ENCODE results near the gene MTHFR.

MTHFR gene

GRCh38 chr1:11788549-11789053, 17.2 kb downstream of the MTHFR start:
- peak overlapping the region in 1 of 2 experiments; percentile 70 for H3K18ac ChIP-seq (ENCODE audit: low read depth in 1 of 2, low read length in 2 of 2)
- H2BK120ac ChIP-seq (ENCODE audit: low read depth, low read length): no peak overlapping the region
- WGBS: 97% methylated on average over 14 of the region's 14 CpGs
- peak overlapping the region; percentile 43 for H4K91ac ChIP-seq (ENCODE audit: low read length)
- peak overlapping the region; percentile 48 to 79 for H2BK12ac ChIP-seq (ENCODE audit: low read length in 2 of 2)
- H2BK15ac ChIP-seq (ENCODE audit: low read depth, poor library complexity, severe bottlenecking): peak overlapping the region; percentile 60
- H2BK5ac ChIP-seq (ENCODE audit: low read depth, low read length, poor library complexity, severe bottlenecking): no peak overlapping the region
- peaks cover 43% of the 10 kb centered on the region for H3K4me1 ChIP-seq (ENCODE audit: control insufficient read depth, insufficient read depth, low read depth, low read length)
- H3K36me3 ChIP-seq (ENCODE audit: control insufficient read depth in 1 of 2, insufficient read depth in 2 of 2, low read depth in 1 of 2, low read length in 2 of 2): peaks cover 33 to 43% of the 10 kb centered on the region in 2 experiments
- no peak overlapping the region for H2AFZ ChIP-seq (ENCODE audit: low read depth, low read length)
- no peak overlapping the region for H3K4ac ChIP-seq (ENCODE audit: low read depth in 1 of 2, low read length in 2 of 2)
- no peak overlapping the region for H3K27ac ChIP-seq (ENCODE audit: low read length, poor library complexity, severe bottlenecking)
- H3K4me2 ChIP-seq (ENCODE audit: low read length, poor library complexity, severe bottlenecking): no peak overlapping the region
- no peak overlapping the region for H3K9ac ChIP-seq (ENCODE audit: low read length)
- peak overlapping the region; percentile 26 for H2AK5ac ChIP-seq (ENCODE audit: low read length, severe bottlenecking)
- H3K4me3 ChIP-seq (ENCODE audit: insufficient read depth in 1 of 2, low read depth in 1 of 2, low read length in 2 of 2): no peak overlapping the region
- H3K27me3 ChIP-seq (ENCODE audit: control insufficient read depth in 1 of 2, insufficient read depth in 1 of 2, low read length in 2 of 2): no peaks in the 10 kb centered on the region
- H4K8ac ChIP-seq (ENCODE audit: low read length): peak overlapping the region; percentile 7
- H3K79me1 ChIP-seq (replicated peaks; ENCODE audit: low read length, poor library complexity, severe bottlenecking): peaks cover 4% of the 10 kb centered on the region
- H3K9me3 ChIP-seq (ENCODE audit: control insufficient read depth, low read length): no peaks in the 10 kb centered on the region
- peak overlapping the region in 1 of 2 experiments; percentile 46 for H3K23ac ChIP-seq (ENCODE audit: low read length in 2 of 2)
- H3K14ac ChIP-seq (ENCODE audit: low read length in 2 of 2): peak overlapping the region in 1 of 2 experiments; percentile 28
- DNase-seq: no peak

GRCh38 chr1:11787804-11788436, 17.8 kb downstream of the MTHFR start:
- Histone ChIP-seq H2BK120ac (ENCODE audit: low read depth, low read length) (no peak overlapping the region), H3K9me3 (ENCODE audit: control insufficient read depth, low read length) (no peaks in the 10 kb centered on the region), H3K18ac (ENCODE audit: low read depth in 1 of 2, low read length in 2 of 2) (peak overlapping the region; percentile 6 to 81), H2BK12ac (ENCODE audit: low read length in 2 of 2) (peak overlapping the region in 1 of 2 experiments; percentile 94), H3K14ac (ENCODE audit: low read length in 2 of 2) (peak overlapping the region in 1 of 2 experiments; percentile 57), H3K36me3 (ENCODE audit: control insufficient read depth in 1 of 2, insufficient read depth in 2 of 2, low read depth in 1 of 2, low read length in 2 of 2) (peaks cover 30 to 40% of the 10 kb centered on the region in 2 experiments), H3K4ac (ENCODE audit: low read depth in 1 of 2, low read length in 2 of 2) (peak overlapping the region; percentile 54 to 64), H2BK5ac (ENCODE audit: low read depth, low read length, poor library complexity, severe bottlenecking) (no peak overlapping the region), H4K8ac (ENCODE audit: low read length) (peak overlapping the region; percentile 20), H3K4me3 (ENCODE audit: insufficient read depth in 1 of 2, low read depth in 1 of 2, low read length in 2 of 2) (no peak overlapping the region), H2AK5ac (ENCODE audit: low read length, severe bottlenecking) (peak overlapping the region; percentile 49), H2AFZ (ENCODE audit: low read depth, low read length) (no peak overlapping the region), H3K79me1 (replicated peaks; ENCODE audit: low read length, poor library complexity, severe bottlenecking) (peaks cover 4% of the 10 kb centered on the region), H3K4me1 (ENCODE audit: control insufficient read depth, insufficient read depth, low read depth, low read length) (peaks cover 43% of the 10 kb centered on the region), H4K91ac (ENCODE audit: low read length) (peak overlapping the region; percentile 31), H3K27ac (ENCODE audit: low read length, poor library complexity, severe bottlenecking) (no peak overlapping the region), H3K23ac (ENCODE audit: low read length in 2 of 2) (peak overlapping the region in 1 of 2 experiments; percentile 11), H3K27me3 (ENCODE audit: control insufficient read depth in 1 of 2, insufficient read depth in 1 of 2, low read length in 2 of 2) (no peaks in the 10 kb centered on the region), H3K4me2 (ENCODE audit: low read length, poor library complexity, severe bottlenecking) (no peak overlapping the region), H3K9ac (ENCODE audit: low read length) (peak overlapping the region; percentile 49), H2BK15ac (ENCODE audit: low read depth, poor library complexity, severe bottlenecking) (no peak overlapping the region)
- WGBS: 85% methylated on average over 14 of the region's 14 CpGs
- DNase-seq: no peak

DNA sequence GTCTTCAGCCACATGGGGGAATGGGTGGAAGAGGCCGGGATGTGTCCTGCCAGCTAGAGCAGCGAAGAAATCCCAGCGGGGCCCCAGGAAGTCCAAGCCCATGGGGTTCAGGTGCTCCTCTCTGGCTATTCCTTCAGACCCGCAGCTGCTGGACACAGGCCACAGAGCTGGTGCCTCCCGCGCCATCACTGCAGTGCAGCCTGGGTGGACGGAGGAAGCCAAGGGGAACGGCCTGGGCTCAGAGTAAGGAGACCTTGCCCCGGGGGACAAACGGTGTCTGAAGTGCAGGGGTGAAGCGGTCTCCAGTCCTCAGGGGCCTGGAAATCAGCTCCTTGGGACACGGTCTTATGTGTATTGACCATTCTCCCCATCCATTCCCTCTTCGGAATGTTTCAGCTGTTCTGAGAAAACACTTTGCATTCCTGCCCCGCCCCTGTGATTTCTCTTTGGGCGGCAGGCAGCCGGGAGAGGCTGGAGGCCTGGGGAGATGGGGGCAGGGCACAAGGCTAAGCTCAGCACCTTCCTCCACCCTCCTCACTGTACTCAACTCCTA, 18.4 kb downstream of the MTHFR start:
- peak overlapping the region; percentile 54 to 75 for H3K4ac ChIP-seq (ENCODE audit: low read depth in 1 of 2, low read length in 2 of 2)
- H2AK5ac ChIP-seq (ENCODE audit: low read length, severe bottlenecking): peak overlapping the region; percentile 77
- H3K9me3 ChIP-seq (ENCODE audit: control insufficient read depth, low read length): no peaks in the 10 kb centered on the region
- H3K4me1 ChIP-seq (ENCODE audit: control insufficient read depth, insufficient read depth, low read depth, low read length): peaks cover 43% of the 10 kb centered on the region
- peak overlapping the region in 1 of 2 experiments; percentile 60 for H3K4me3 ChIP-seq (ENCODE audit: insufficient read depth in 1 of 2, low read depth in 1 of 2, low read length in 2 of 2)
- no peak overlapping the region for H3K23ac ChIP-seq (ENCODE audit: low read length in 2 of 2)
- H3K14ac ChIP-seq (ENCODE audit: low read length in 2 of 2): peak overlapping the region in 1 of 2 experiments; percentile 61
- peak overlapping the region; percentile 36 for H2AFZ ChIP-seq (ENCODE audit: low read depth, low read length)
- no peak overlapping the region for H2BK120ac ChIP-seq (ENCODE audit: low read depth, low read length)
- peaks cover 24 to 34% of the 10 kb centered on the region in 2 experiments for H3K36me3 ChIP-seq (ENCODE audit: control insufficient read depth in 1 of 2, insufficient read depth in 2 of 2, low read depth in 1 of 2, low read length in 2 of 2)
- peak overlapping the region; percentile 44 for H2BK15ac ChIP-seq (ENCODE audit: low read depth, poor library complexity, severe bottlenecking)
- H4K91ac ChIP-seq (ENCODE audit: low read length): peak overlapping the region; percentile 31
- peaks cover 4% of the 10 kb centered on the region for H3K79me1 ChIP-seq (replicated peaks; ENCODE audit: low read length, poor library complexity, severe bottlenecking)
- peak overlapping the region; percentile 8 for H3K4me2 ChIP-seq (ENCODE audit: low read length, poor library complexity, severe bottlenecking)
- peak overlapping the region; percentile 67 for H4K8ac ChIP-seq (ENCODE audit: low read length)
- DNase-seq: peak; percentile 51
- WGBS: 38% methylated on average over 14 of the region's 16 CpGs
- H3K27me3 ChIP-seq (ENCODE audit: control insufficient read depth in 1 of 2, insufficient read depth in 1 of 2, low read length in 2 of 2): no peaks in the 10 kb centered on the region
- peak overlapping the region in 1 of 2 experiments; percentile 94 for H2BK12ac ChIP-seq (ENCODE audit: low read length in 2 of 2)
- H3K9ac ChIP-seq (ENCODE audit: low read length): peak overlapping the region; percentile 49
- H3K27ac ChIP-seq (ENCODE audit: low read length, poor library complexity, severe bottlenecking): peak overlapping the region; percentile 33
- H2BK5ac ChIP-seq (ENCODE audit: low read depth, low read length, poor library complexity, severe bottlenecking): no peak overlapping the region
- peak overlapping the region; percentile 6 to 84 for H3K18ac ChIP-seq (ENCODE audit: low read depth in 1 of 2, low read length in 2 of 2)

- no peak overlapping the region for H3K27ac ChIP-seq (ENCODE audit: low read length, poor library complexity, severe bottlenecking)
- no peak overlapping the region for H4K91ac ChIP-seq (ENCODE audit: low read length)
- H3K27me3 ChIP-seq (ENCODE audit: control insufficient read depth in 1 of 2, insufficient read depth in 1 of 2, low read length in 2 of 2): no peaks in the 10 kb centered on the region
- H3K9me3 ChIP-seq (ENCODE audit: control insufficient read depth, low read length): no peaks in the 10 kb centered on the region
- H2BK12ac ChIP-seq (ENCODE audit: low read length in 2 of 2): no peak overlapping the region
- H3K4me3 ChIP-seq (ENCODE audit: insufficient read depth in 1 of 2, low read depth in 1 of 2, low read length in 2 of 2): no peak overlapping the region
- H2AK5ac ChIP-seq (ENCODE audit: low read length, severe bottlenecking): no peak overlapping the region
- no peak overlapping the region for H3K9ac ChIP-seq (ENCODE audit: low read length)
- H3K18ac ChIP-seq (ENCODE audit: low read depth in 1 of 2, low read length in 2 of 2): no peak overlapping the region
- no peak overlapping the region for H3K4ac ChIP-seq (ENCODE audit: low read depth in 1 of 2, low read length in 2 of 2)
- no peak overlapping the region for H2AFZ ChIP-seq (ENCODE audit: low read depth, low read length)
- H4K8ac ChIP-seq (ENCODE audit: low read length): no peak overlapping the region
- H3K14ac ChIP-seq (ENCODE audit: low read length in 2 of 2): no peak overlapping the region
- DNase-seq: no peak
- H2BK5ac ChIP-seq (ENCODE audit: low read depth, low read length, poor library complexity, severe bottlenecking): no peak overlapping the region
- peaks cover 41% of the 10 kb centered on the region for H3K4me1 ChIP-seq (ENCODE audit: control insufficient read depth, insufficient read depth, low read depth, low read length)
- no peak overlapping the region for H2BK120ac ChIP-seq (ENCODE audit: low read depth, low read length)
- H3K23ac ChIP-seq (ENCODE audit: low read length in 2 of 2): no peak overlapping the region
- peaks cover 4% of the 10 kb centered on the region for H3K79me1 ChIP-seq (replicated peaks; ENCODE audit: low read length, poor library complexity, severe bottlenecking)
- 83% methylated on average over 4 of the region's 5 CpGs for WGBS
- H3K36me3 ChIP-seq (ENCODE audit: control insufficient read depth in 1 of 2, insufficient read depth in 2 of 2, low read depth in 1 of 2, low read length in 2 of 2): peaks cover 15 to 23% of the 10 kb centered on the region in 2 experiments
- H3K4me2 ChIP-seq (ENCODE audit: low read length, poor library complexity, severe bottlenecking): no peak overlapping the region
- no peak overlapping the region for H2BK15ac ChIP-seq (ENCODE audit: low read depth, poor library complexity, severe bottlenecking)
Observed at GRCh38 chr1:11786168-11786567, 19.6 kb downstream of the MTHFR start.

All from mesenchymal stem cell (in vitro differentiated cells and primary cell).